IMR-90 (cell line): Measurements from ENCODE around the gene REXO1. TPM values are rescaled to one million over a fixed set of nuclear protein-coding genes. Genes with fewer than 3 reads are reported as not detected.

Experiments used
- ATAC-seq: fragments of 200-7000 bp; cut with Tn5 transposase; 2 replicates; pipeline ENCODE4 v1.9.1; 2020; ENCODE audit warnings: low read depth, mild to moderate bottlenecking, moderate library complexity
- BruUV-seq: library from RNA; stranded (reverse); fragments of 400-500 nt; replicated peaks from 2 replicates; lab custom pipeline; 2021; lab: Mats Ljungman, UMichigan
- CTCF ChIA-PET: fragments of 300-600 bp; formaldehyde crosslinking; extraction: SDS; loops from one replicate; lab custom pipeline; 2021; ENCODE audit warnings: antibody characterized with exemption; lab: Yijun Ruan, JAX
- POLR2A ChIA-PET: fragments of 300-600 bp; sonication (Branson Sonifier 250); formaldehyde crosslinking; loops from one replicate; lab custom pipeline; 2022; ENCODE audit warnings: antibody characterized with exemption; ENCODE audit not compliant: unreplicated experiment; lab: Charles Lee
- DNase-seq: peaks from one replicate; pipeline ENCODE4 v3.0.0; 2013
- H2AFZ ChIP-seq: replicated peaks from 2 replicates; pipeline ENCODE3; 2013; ENCODE audit warnings: low read length, mild to moderate bottlenecking; ENCODE audit not compliant: poor library complexity
- H2AK5ac ChIP-seq: 2 replicates; pipeline ENCODE4 v1.6.1; 2013; ENCODE audit warnings: low read depth, low read length, inconsistent platforms
- H2AK9ac ChIP-seq: replicated peaks from 2 replicates; pipeline ENCODE3; 2013; ENCODE audit warnings: mild to moderate bottlenecking, low read depth, low read length, moderate library complexity; ENCODE audit not compliant: poor library complexity
- H2BK120ac ChIP-seq: 2 replicates; pipeline ENCODE4 v1.6.1; 2013; ENCODE audit warnings: low read depth, low read length, inconsistent platforms
- H2BK15ac ChIP-seq: 3 replicates; pipeline ENCODE4 v1.6.1; 2013; ENCODE audit warnings: low read depth, low read length, inconsistent platforms
- H2BK20ac ChIP-seq: 2 replicates; pipeline ENCODE4 v1.6.1; 2013; ENCODE audit warnings: low read depth, mild to moderate bottlenecking, inconsistent platforms, low read length, moderate library complexity
- H2BK5ac ChIP-seq: 2 replicates; pipeline ENCODE4 v1.6.1; 2013; ENCODE audit warnings: mild to moderate bottlenecking, low read depth, low read length, inconsistent platforms; ENCODE audit not compliant: poor library complexity, severe bottlenecking
- H3K14ac ChIP-seq: replicated peaks from 2 replicates; pipeline ENCODE4 v1.6.1; 2013; ENCODE audit warnings: low read depth, low read length, inconsistent platforms
- H3K18ac ChIP-seq: 2 replicates; pipeline ENCODE4 v1.6.1; 2013; ENCODE audit warnings: low read depth, low read length, control low read depth
- H3K23ac ChIP-seq: 2 replicates; pipeline ENCODE4 v1.6.1; 2013; ENCODE audit warnings: low read depth, low read length, inconsistent platforms
- H3K27ac ChIP-seq: 2 replicates; pipeline ENCODE4 v1.5.1; 2013; ENCODE audit warnings: mild to moderate bottlenecking, control low read depth, low read length; ENCODE audit not compliant: insufficient read depth
- H3K27me3 ChIP-seq: 2 replicates; pipeline ENCODE4 v1.6.1; 2013; ENCODE audit warnings: low read length; ENCODE audit not compliant: control insufficient read depth, insufficient read depth
- H3K36me3 ChIP-seq: 2 replicates; pipeline ENCODE4 v1.6.1; 2013; ENCODE audit warnings: low read length, mixed read lengths; ENCODE audit not compliant: control insufficient read depth, insufficient read depth
- H3K4ac ChIP-seq: 2 replicates; pipeline ENCODE4 v1.6.1; 2013; ENCODE audit warnings: low read depth, low read length, inconsistent platforms
- H3K4me1 ChIP-seq: 2 replicates; pipeline ENCODE4 v1.6.1; 2013; ENCODE audit warnings: low read length, mixed read lengths; ENCODE audit not compliant: control insufficient read depth, insufficient read depth
- H3K4me2 ChIP-seq: 2 replicates; pipeline ENCODE4 v1.6.1; 2013; ENCODE audit warnings: low read depth, mild to moderate bottlenecking, control low read depth, low read length, moderate library complexity
- H3K4me3 ChIP-seq: 2 replicates; pipeline ENCODE4 v1.5.1; 2013; ENCODE audit warnings: low read depth, mild to moderate bottlenecking, control low read depth, low read length, moderate library complexity; ENCODE audit not compliant: insufficient read depth
- H3K56ac ChIP-seq: 2 replicates; pipeline ENCODE4 v1.6.1; 2013; ENCODE audit warnings: low read length, inconsistent platforms; ENCODE audit not compliant: insufficient read depth; ENCODE audit errors: extremely low read depth
- H3K79me1 ChIP-seq, 2 experiments: 2 replicates each; pipeline ENCODE4 v1.6.1; 2013; ENCODE audit warnings: low read length in 2 of 2, inconsistent platforms in 1 of 2, low read depth in 1 of 2
- H3K9ac ChIP-seq: 2 replicates; pipeline ENCODE4 v1.6.1; 2013; ENCODE audit warnings: low read depth, low read length, control low read depth
- H3K9me1 ChIP-seq: 2 replicates; pipeline ENCODE4 v1.6.1; 2013; ENCODE audit warnings: low read length, inconsistent platforms; ENCODE audit not compliant: insufficient read depth
- H3K9me3 ChIP-seq: 2 replicates; pipeline ENCODE4 v1.6.1; 2013; ENCODE audit warnings: low read length; ENCODE audit not compliant: control insufficient read depth, insufficient read depth
- H4K20me1 ChIP-seq: 2 replicates; pipeline ENCODE4 v1.6.1; 2013; ENCODE audit warnings: low read length, inconsistent platforms; ENCODE audit not compliant: insufficient read depth
- H4K5ac ChIP-seq: 2 replicates; pipeline ENCODE4 v1.6.1; 2013; ENCODE audit warnings: mild to moderate bottlenecking, low read depth, low read length, control low read depth
- H4K8ac ChIP-seq, 2 experiments: 2 replicates each; pipeline ENCODE4 v1.6.1; 2013; ENCODE audit warnings: low read depth in 2 of 2, low read length in 2 of 2, control low read depth in 1 of 2, inconsistent platforms in 1 of 2
- H4K91ac ChIP-seq: 2 replicates; pipeline ENCODE4 v1.6.1; 2013; ENCODE audit warnings: low read depth, low read length, inconsistent platforms; ENCODE audit not compliant: insufficient read depth
- CTCF ChIP-seq: conservative IDR thresholded peaks from 2 replicates; pipeline ENCODE4 v1.5.1; 2012; ENCODE audit warnings: mild to moderate bottlenecking, low read depth, low read length, improper control_type of control experiment
- MAFK ChIP-seq: IDR thresholded peaks from 2 replicates; pipeline ENCODE4 v1.6.1; 2012; ENCODE audit warnings: low read depth, low read length, improper control_type of control experiment
- WGBS, 2 experiments: methylation state at CpG; one replicate each; pipeline versions ENCODE4 v1.1.5 to v1.1.7; 2013; ENCODE audit warnings: missing lambda C conversion rate in 2 of 2; ENCODE audit not compliant: insufficient read length in 1 of 2; ENCODE audit errors: extremely low coverage in 2 of 2; 5-methylcytosine and 5-hydroxymethylcytosine counted together
- dilution Hi-C: fragments of 300-500 bp; cut with HindIII; formaldehyde crosslinking; loops from one replicate; pipeline ENCODE4 v1.14.3; 2018; ENCODE audit warnings: low sequenced_read_pairs; ENCODE audit not compliant: unreplicated experiment
- in situ Hi-C: fragments of 300-500 bp; cut with MboI; formaldehyde crosslinking; loops from 3 replicates; pipeline ENCODE4 v1.14.3; 2019; ENCODE audit warnings: low sequenced_read_pairs, inconsistent platforms, mixed read lengths
- intact Hi-C: fragments of 100-400 bp; cut with micrococcal nuclease; formaldehyde crosslinking; loops from 2 replicates; pipeline ENCODE4 v1.10.0; 2022
- polyA plus RNA-seq, 3 experiments: library from polyadenylated mRNA; depleted of rRNA; stranded (reverse); fragments of >200 nt; gene quantifications; 2 replicates each; pipeline ENCODE4 v1.2.3, GENCODE V29; 2012; ENCODE audit warnings: low replicate concordance in 1 of 3
- total RNA-seq: library from RNA; depleted of rRNA; stranded (reverse); fragments of >200 nt; gene quantifications from 2 replicates; pipeline ENCODE4 v1.2.3, GENCODE V29; 2012

Gene REXO1
- total and polyA plus RNA-seq, 2 of the 4 experiments (the other 2 are of a cell fraction): 1.4 to 63.7 TPM

DNA sequence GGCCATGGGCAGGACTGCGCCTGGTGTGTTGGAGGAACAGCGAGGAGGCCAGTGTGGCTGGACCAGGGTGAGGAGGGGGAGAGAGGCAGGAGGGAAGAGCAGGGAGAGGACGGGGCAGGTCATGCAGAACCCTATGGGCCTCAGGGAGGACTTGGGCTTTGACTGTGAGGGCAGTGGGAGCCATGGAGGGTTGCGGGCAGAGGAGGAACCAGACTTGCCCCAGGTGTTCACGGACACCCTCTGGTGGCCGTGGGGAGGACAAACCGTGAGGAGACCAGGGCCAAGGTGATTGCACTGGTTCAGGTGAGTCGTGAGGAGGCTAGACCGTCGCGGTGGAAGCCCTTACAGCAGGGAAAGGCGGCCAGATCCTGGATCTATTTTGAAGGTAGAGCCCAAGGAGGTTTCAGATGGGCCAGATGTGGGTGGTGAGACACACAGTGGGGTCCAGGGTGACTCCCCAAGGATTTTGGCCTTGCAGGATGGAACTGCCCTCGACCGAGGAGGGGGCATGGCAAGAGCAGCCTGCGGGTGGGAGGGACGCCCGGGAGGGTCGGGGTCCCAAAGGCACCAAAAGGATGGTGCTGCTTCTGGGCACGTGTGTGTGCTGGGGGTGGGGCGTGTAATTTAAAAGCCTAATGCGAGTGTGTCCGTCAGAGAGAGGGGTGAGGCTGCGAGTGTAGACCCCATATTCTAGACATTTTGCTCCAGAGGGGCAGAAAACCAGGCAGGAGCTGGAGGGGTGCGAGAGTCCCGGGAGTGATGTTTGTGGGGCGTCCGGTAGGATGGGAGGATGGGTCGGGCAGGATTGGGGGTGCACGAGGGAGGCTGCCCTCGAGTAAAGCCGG is 2.7 kb upstream of the REXO1 start:
- no peak overlapping the region for H4K91ac ChIP-seq
- dilution Hi-C loops: no loop called here

More for the DNA sequence above, 2.7 kb upstream of the REXO1 start:
- H3K4ac ChIP-seq: no peak overlapping the region
- no peak overlapping the region for H2BK20ac ChIP-seq
- H3K9me3 ChIP-seq: no peaks in the 10 kb centered on the region
- H3K9me1 ChIP-seq: peaks cover 1% of the 10 kb centered on the region; the same call in 1 of the 2 replicates
- BruUV-seq: no TSS peak
- peak overlapping the region; percentile 56 for H2AFZ ChIP-seq
- peak overlapping the region; percentile 63 for H2AK9ac ChIP-seq
- CTCF ChIA-PET: no interaction called here
- no peak overlapping the region for H4K5ac ChIP-seq
- no peak for TF ChIP-seq MAFK
- 0 out of 2 replicates have a peak, but pooled peaks have one; percentile 4 for TF ChIP-seq CTCF
- H3K23ac ChIP-seq: no peak overlapping the region
- DNase-seq: no peak
- no peak for ATAC-seq
- H3K56ac ChIP-seq: no peak overlapping the region
- H2BK15ac ChIP-seq: no peak overlapping the region
- H3K18ac ChIP-seq: no peak overlapping the region
- in situ Hi-C loops: no loop called here
- H3K79me1 ChIP-seq: peaks cover 9 to 77% of the 10 kb centered on the region in 2 experiments
- peaks cover 53% of the 10 kb centered on the region for H4K20me1 ChIP-seq
- no peak overlapping the region for H3K4me3 ChIP-seq
- no peak overlapping the region for H3K9ac ChIP-seq
- no peaks in the 10 kb centered on the region for H3K36me3 ChIP-seq
- no peak overlapping the region for H2BK120ac ChIP-seq
- intact Hi-C loops: no loop called here
- WGBS, 2 experiments: 78% methylated on average over 26 of the region's 31 CpGs; no CpG with 5 or more reads in 1 of the 2 experiments
- H3K4me2 ChIP-seq: no peak overlapping the region
- H3K27me3 ChIP-seq: no peaks in the 10 kb centered on the region
- H4K8ac ChIP-seq: no peak overlapping the region
- no peak overlapping the region for H3K14ac ChIP-seq
- no peak overlapping the region for H2AK5ac ChIP-seq
- POLR2A ChIA-PET: no interaction called here
- H3K4me1 ChIP-seq: peaks cover 28% of the 10 kb centered on the region
- no peak overlapping the region for H3K27ac ChIP-seq
- no peak overlapping the region for H2BK5ac ChIP-seq
